Gastrocnemius medialis (tissue), 4 donors: ENCODE results near the gene ARFGEF3.

ENCODE experiments used
- POLR2A ChIP-seq, 2 donors: fragments of 450-650 bp; IDR thresholded peaks; one replicate each; pipeline ENCODE4 v1.6.1; 2017; ENCODE audit warnings: antibody characterized with exemption in 2 of 2, mild to moderate bottlenecking in 2 of 2, moderate library complexity in 2 of 2
- TF ChIP-seq, protein P1 (sequence below), 5 experiments: fragments of 450-650 bp in 3 of 5; fragments of 200-600 bp in 2 of 5; sonication (generic) in 2 of 5; IDR thresholded peaks in 4 of 5; conservative IDR thresholded peaks in 1 of 5; 1 replicate in 4 of 5; 2 replicates in 1 of 5; pipeline ENCODE4 v1.5.1; 2016 to 2019; ENCODE audit warnings: antibody characterized with exemption in 5 of 5, mild to moderate bottlenecking in 3 of 5, moderate library complexity in 3 of 5

DNA sequence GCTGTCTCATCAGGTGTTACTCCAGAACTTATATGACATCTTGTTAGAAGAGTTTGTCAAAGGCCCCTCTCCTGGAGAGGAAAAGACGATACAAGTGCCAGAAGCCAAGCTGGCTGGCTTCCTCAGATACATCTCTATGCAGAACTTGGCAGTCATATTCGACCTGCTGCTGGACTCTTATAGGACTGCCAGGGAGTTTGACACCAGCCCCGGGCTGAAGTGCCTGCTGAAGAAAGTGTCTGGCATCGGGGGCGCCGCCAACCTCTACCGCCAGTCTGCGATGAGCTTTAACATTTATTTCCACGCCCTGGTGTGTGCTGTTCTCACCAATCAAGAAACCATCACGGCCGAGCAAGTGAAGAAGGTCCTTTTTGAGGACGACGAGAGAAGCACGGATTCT is 172.3 kb downstream of the ARFGEF3 start:
- TF ChIP-seq, protein P1, sequence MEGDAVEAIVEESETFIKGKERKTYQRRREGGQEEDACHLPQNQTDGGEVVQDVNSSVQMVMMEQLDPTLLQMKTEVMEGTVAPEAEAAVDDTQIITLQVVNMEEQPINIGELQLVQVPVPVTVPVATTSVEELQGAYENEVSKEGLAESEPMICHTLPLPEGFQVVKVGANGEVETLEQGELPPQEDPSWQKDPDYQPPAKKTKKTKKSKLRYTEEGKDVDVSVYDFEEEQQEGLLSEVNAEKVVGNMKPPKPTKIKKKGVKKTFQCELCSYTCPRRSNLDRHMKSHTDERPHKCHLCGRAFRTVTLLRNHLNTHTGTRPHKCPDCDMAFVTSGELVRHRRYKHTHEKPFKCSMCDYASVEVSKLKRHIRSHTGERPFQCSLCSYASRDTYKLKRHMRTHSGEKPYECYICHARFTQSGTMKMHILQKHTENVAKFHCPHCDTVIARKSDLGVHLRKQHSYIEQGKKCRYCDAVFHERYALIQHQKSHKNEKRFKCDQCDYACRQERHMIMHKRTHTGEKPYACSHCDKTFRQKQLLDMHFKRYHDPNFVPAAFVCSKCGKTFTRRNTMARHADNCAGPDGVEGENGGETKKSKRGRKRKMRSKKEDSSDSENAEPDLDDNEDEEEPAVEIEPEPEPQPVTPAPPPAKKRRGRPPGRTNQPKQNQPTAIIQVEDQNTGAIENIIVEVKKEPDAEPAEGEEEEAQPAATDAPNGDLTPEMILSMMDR (IDR thresholded peaks at IDR 0.05 in 4 of 5, conservative IDR thresholded peaks at IDR 0.05 in 1 of 5): no peak
- TF ChIP-seq POLR2A (IDR thresholded peaks at IDR 0.05): no peak
